Measurements from ENCODE around the gene ARL5A. TPM values are rescaled to one million over a fixed set of nuclear protein-coding genes. Genes with fewer than 3 reads are reported as not detected.

Gene ARL5A
- total and polyA plus RNA-seq, 9 of the 15 experiments (the other 6 are each of a cell fraction or from before 2014, with no cell fraction given), result 16.3 to 117 (median 88.4) TPM

DNA sequence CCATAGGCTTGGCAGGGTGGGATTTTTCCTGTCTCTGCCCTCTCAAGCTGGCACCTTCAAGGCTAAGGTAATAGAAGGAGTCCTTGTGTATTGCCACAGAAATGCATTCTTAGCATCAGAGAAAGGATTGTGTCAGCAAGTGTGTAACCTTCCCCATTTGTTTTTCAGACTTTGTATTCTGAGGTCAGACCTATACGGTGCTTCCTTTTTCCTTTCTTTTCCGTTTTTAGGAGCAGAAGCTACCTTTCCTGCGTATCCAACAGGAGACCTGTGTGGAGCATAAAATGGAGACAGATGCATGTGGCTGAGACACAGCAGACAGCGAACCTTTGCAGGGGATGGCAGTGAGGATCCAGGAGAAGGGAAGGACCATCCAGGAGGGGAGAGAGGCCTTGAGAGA, 46.6 kb downstream of the ARL5A start (continued):
- peak; percentile 35; the same call in 1 of the 2 replicates for TF ChIP-seq ZNF449 (CRISPR knock-in tag; IDR thresholded peaks at IDR 0.05)
- 0 out of 2 replicates have a peak, but pooled peaks have one; percentile 16 for TF ChIP-seq ZNF785 (CRISPR knock-in tag; IDR thresholded peaks at IDR 0.05)
- peak; percentile 81 for TF ChIP-seq ZBTB17 (CRISPR knock-in tag; IDR thresholded peaks at IDR 0.05)
- 0 out of 2 replicates have a peak, but pooled peaks have one; percentile 47 for TF ChIP-seq ZNF23 (CRISPR knock-in tag; IDR thresholded peaks at IDR 0.05)
- peak; percentile 56; the same call in 1 of the 2 replicates for TF ChIP-seq MEF2D (tag; conservative IDR thresholded peaks at IDR 0.05; ENCODE audit: low read depth)
- TF ChIP-seq, protein P1, sequence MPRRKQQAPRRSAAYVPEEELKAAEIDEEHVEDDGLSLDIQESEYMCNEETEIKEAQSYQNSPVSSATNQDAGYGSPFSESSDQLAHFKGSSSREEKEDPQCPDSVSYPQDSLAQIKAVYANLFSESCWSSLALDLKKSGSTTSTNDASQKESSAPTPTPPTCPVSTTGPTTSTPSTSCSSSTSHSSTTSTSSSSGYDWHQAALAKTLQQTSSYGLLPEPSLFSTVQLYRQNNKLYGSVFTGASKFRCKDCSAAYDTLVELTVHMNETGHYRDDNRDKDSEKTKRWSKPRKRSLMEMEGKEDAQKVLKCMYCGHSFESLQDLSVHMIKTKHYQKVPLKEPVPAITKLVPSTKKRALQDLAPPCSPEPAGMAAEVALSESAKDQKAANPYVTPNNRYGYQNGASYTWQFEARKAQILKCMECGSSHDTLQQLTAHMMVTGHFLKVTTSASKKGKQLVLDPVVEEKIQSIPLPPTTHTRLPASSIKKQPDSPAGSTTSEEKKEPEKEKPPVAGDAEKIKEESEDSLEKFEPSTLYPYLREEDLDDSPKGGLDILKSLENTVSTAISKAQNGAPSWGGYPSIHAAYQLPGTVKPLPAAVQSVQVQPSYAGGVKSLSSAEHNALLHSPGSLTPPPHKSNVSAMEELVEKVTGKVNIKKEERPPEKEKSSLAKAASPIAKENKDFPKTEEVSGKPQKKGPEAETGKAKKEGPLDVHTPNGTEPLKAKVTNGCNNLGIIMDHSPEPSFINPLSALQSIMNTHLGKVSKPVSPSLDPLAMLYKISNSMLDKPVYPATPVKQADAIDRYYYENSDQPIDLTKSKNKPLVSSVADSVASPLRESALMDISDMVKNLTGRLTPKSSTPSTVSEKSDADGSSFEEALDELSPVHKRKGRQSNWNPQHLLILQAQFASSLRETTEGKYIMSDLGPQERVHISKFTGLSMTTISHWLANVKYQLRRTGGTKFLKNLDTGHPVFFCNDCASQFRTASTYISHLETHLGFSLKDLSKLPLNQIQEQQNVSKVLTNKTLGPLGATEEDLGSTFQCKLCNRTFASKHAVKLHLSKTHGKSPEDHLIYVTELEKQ (CRISPR knock-in tag; IDR thresholded peaks at IDR 0.05), result peak; percentile 32; the same call in 1 of the 2 replicates
- peak; percentile 36; the same call in 1 of the 2 replicates for TF ChIP-seq ZNF76 (CRISPR knock-in tag; IDR thresholded peaks at IDR 0.05; ENCODE audit: borderline replicate concordance)
- TF ChIP-seq DIDO1 (tag; IDR thresholded peaks at IDR 0.05; ENCODE audit: low read depth), result no peak
- TF ChIP-seq SMAD3 (CRISPR knock-in tag; conservative IDR thresholded peaks at IDR 0.05), result peak; percentile 60; the same call in 1 of the 2 replicates
- TF ChIP-seq, protein P2, sequence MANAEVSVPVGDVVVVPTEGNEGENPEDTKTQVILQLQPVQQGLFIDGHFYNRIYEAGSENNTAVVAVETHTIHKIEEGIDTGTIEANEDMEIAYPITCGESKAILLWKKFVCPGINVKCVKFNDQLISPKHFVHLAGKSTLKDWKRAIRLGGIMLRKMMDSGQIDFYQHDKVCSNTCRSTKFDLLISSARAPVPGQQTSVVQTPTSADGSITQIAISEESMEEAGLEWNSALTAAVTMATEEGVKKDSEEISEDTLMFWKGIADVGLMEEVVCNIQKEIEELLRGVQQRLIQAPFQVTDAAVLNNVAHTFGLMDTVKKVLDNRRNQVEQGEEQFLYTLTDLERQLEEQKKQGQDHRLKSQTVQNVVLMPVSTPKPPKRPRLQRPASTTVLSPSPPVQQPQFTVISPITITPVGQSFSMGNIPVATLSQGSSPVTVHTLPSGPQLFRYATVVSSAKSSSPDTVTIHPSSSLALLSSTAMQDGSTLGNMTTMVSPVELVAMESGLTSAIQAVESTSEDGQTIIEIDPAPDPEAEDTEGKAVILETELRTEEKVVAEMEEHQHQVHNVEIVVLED (CRISPR knock-in tag; IDR thresholded peaks at IDR 0.05), result peak; percentile 18; the same call in 1 of the 2 replicates
- TF ChIP-seq, protein P3, sequence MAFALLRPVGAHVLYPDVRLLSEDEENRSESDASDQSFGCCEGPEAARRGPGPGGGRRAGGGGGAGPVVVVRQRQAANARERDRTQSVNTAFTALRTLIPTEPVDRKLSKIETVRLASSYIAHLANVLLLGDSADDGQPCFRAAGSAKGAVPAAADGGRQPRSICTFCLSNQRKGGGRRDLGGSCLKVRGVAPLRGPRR (CRISPR knock-in tag; IDR thresholded peaks at IDR 0.05), result peak; percentile 79
- no peak for TF ChIP-seq SIRT6 (IDR thresholded peaks at IDR 0.05; ENCODE audit: low read depth, low read length)
- peak; percentile 35 for TF ChIP-seq CXXC5 (CRISPR knock-in tag; IDR thresholded peaks at IDR 0.05)
- no peak for TF ChIP-seq NR4A1 (CRISPR knock-in tag; IDR thresholded peaks at IDR 0.05)
- TF ChIP-seq NR4A1 (tag; IDR thresholded peaks at IDR 0.05), result peak; percentile 77
- TF ChIP-seq SMAD4 (CRISPR knock-in tag; conservative IDR thresholded peaks at IDR 0.05), result peak; percentile 62
- TF ChIP-seq, protein P4, sequence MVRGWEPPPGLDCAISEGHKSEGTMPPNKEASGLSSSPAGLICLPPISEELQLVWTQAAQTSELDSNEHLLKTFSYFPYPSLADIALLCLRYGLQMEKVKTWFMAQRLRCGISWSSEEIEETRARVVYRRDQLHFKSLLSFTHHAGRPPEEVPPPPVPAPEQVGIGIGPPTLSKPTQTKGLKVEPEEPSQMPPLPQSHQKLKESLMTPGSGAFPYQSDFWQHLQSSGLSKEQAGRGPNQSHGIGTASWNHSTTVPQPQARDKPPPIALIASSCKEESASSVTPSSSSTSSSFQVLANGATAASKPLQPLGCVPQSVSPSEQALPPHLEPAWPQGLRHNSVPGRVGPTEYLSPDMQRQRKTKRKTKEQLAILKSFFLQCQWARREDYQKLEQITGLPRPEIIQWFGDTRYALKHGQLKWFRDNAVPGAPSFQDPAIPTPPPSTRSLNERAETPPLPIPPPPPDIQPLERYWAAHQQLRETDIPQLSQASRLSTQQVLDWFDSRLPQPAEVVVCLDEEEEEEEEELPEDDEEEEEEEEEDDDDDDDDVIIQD (CRISPR knock-in tag; IDR thresholded peaks at IDR 0.05), result 0 out of 2 replicates have a peak, but pooled peaks have one; percentile 56
- TF ChIP-seq ZNF24 (IDR thresholded peaks at IDR 0.05), result no peak
- TF ChIP-seq ZBTB34 (CRISPR knock-in tag; IDR thresholded peaks at IDR 0.05), result no peak

Measured in K562 (cell line).